Neuronal stem cell (in vitro differentiated cells): ENCODE results near the gene PRICKLE4.

Source experiments
- DNase-seq: peaks from one replicate; pipeline ENCODE4 v3.0.0-alpha.2; 2013; ENCODE audit warnings: low spot score
- H2AFZ ChIP-seq: one replicate; pipeline ENCODE4 v1.6.1; 2013; ENCODE audit warnings: mild to moderate bottlenecking, low read length, inconsistent platforms
- H2AK5ac ChIP-seq: 2 replicates; pipeline ENCODE4 v1.6.1; 2013; ENCODE audit warnings: low read depth, mild to moderate bottlenecking, inconsistent platforms, low read length, moderate library complexity, mixed read lengths
- H2BK120ac ChIP-seq: 2 replicates; pipeline ENCODE4 v1.6.1; 2013; ENCODE audit warnings: low read depth, mild to moderate bottlenecking, inconsistent platforms, low read length, moderate library complexity, mixed read lengths
- H2BK12ac ChIP-seq: one replicate; pipeline ENCODE4 v1.6.1; 2013; ENCODE audit warnings: low read length, inconsistent platforms
- H2BK15ac ChIP-seq: 2 replicates; pipeline ENCODE4 v1.6.1; 2013; ENCODE audit warnings: mild to moderate bottlenecking, low read length, inconsistent platforms, mixed read lengths
- H2BK5ac ChIP-seq: one replicate; pipeline ENCODE4 v1.6.1; 2013; ENCODE audit warnings: inconsistent platforms, mild to moderate bottlenecking, low read length, moderate library complexity
- H3K14ac ChIP-seq: one replicate; pipeline ENCODE4 v1.6.1; 2013; ENCODE audit warnings: low read length, inconsistent platforms
- H3K18ac ChIP-seq: 2 replicates; pipeline ENCODE4 v1.6.1; 2013; ENCODE audit warnings: low read length, inconsistent platforms
- H3K23ac ChIP-seq: 2 replicates; pipeline ENCODE4 v1.6.1; 2013; ENCODE audit warnings: low read depth, mild to moderate bottlenecking, mixed read lengths, low read length, inconsistent platforms; ENCODE audit not compliant: poor library complexity
- H3K27ac ChIP-seq: replicated peaks from 3 replicates; pipeline ENCODE4 v1.5.1; 2013; ENCODE audit warnings: low read length, inconsistent platforms
- H3K27me3 ChIP-seq, 3 experiments: 2 replicates each; pipeline ENCODE4 v1.6.1; 2013; ENCODE audit warnings: low read length in 3 of 3, mild to moderate bottlenecking in 2 of 3, inconsistent platforms in 1 of 3, low read depth in 1 of 3, mixed read lengths in 1 of 3, moderate library complexity in 1 of 3; ENCODE audit not compliant: control insufficient read depth in 3 of 3, insufficient read depth in 3 of 3
- H3K36me3 ChIP-seq, 2 donors: replicated peaks in 1 of 2; 2 replicates each; pipeline ENCODE4 v1.6.1; 2013; ENCODE audit warnings: low read length in 2 of 2; ENCODE audit not compliant: control insufficient read depth in 2 of 2, insufficient read depth in 2 of 2
- H3K4ac ChIP-seq: 2 replicates; pipeline ENCODE4 v1.6.1; 2013; ENCODE audit warnings: inconsistent platforms, mild to moderate bottlenecking, low read length, moderate library complexity
- H3K4me1 ChIP-seq, 2 donors: 1 replicate in 1 of 2; 2 replicates in 1 of 2; pipeline ENCODE4 v1.6.1; 2013; ENCODE audit warnings: low read length in 2 of 2, low read depth in 1 of 2; ENCODE audit not compliant: control insufficient read depth in 2 of 2, insufficient read depth in 1 of 2
- H3K4me2 ChIP-seq: one replicate; pipeline ENCODE4 v1.6.1; 2013; ENCODE audit warnings: mild to moderate bottlenecking, low read length, inconsistent platforms; ENCODE audit not compliant: insufficient read depth, poor library complexity, severe bottlenecking
- H3K4me3 ChIP-seq, 2 donors: 2 replicates each; pipeline ENCODE4 v1.5.1; 2013; ENCODE audit warnings: low read length in 2 of 2, mild to moderate bottlenecking in 2 of 2, inconsistent platforms in 1 of 2, moderate library complexity in 1 of 2
- H3K79me1 ChIP-seq: one replicate; pipeline ENCODE4 v1.6.1; 2013; ENCODE audit warnings: low read depth, mild to moderate bottlenecking, inconsistent platforms, low read length, moderate library complexity
- H3K9ac ChIP-seq: one replicate; pipeline ENCODE4 v1.6.1; 2013; ENCODE audit warnings: mild to moderate bottlenecking, low read depth, low read length, inconsistent platforms; ENCODE audit not compliant: poor library complexity
- H3K9me3 ChIP-seq, 2 donors: replicated peaks in 1 of 2; 2 replicates each; pipeline versions ENCODE3 to v1.6.1; 2013; ENCODE audit warnings: low read length in 2 of 2, mild to moderate bottlenecking in 2 of 2, inconsistent platforms in 1 of 2, low read depth in 1 of 2, mixed read lengths in 1 of 2, moderate library complexity in 1 of 2; ENCODE audit not compliant: control insufficient read depth in 2 of 2, insufficient read depth in 1 of 2
- H4K8ac ChIP-seq: one replicate; pipeline ENCODE4 v1.6.1; 2013; ENCODE audit warnings: low read depth, mild to moderate bottlenecking, inconsistent platforms, low read length, moderate library complexity
- H4K91ac ChIP-seq: one replicate; pipeline ENCODE4 v1.6.1; 2013; ENCODE audit warnings: low read length, low read depth, mild to moderate bottlenecking, inconsistent platforms; ENCODE audit not compliant: poor library complexity
- WGBS, 2 donors: extraction: QIAGEN DNeasy Blood & Tissue Kit; methylation state at CpG; one replicate each; pipeline ENCODE4 v1.1.7; 2013; ENCODE audit warnings: missing lambda C conversion rate in 2 of 2, mixed read lengths in 1 of 2; ENCODE audit not compliant: insufficient read length in 2 of 2, insufficient replicate concordance in 1 of 2; ENCODE audit errors: extremely low coverage in 2 of 2; 5-methylcytosine and 5-hydroxymethylcytosine counted together

Gene PRICKLE4

DNA sequence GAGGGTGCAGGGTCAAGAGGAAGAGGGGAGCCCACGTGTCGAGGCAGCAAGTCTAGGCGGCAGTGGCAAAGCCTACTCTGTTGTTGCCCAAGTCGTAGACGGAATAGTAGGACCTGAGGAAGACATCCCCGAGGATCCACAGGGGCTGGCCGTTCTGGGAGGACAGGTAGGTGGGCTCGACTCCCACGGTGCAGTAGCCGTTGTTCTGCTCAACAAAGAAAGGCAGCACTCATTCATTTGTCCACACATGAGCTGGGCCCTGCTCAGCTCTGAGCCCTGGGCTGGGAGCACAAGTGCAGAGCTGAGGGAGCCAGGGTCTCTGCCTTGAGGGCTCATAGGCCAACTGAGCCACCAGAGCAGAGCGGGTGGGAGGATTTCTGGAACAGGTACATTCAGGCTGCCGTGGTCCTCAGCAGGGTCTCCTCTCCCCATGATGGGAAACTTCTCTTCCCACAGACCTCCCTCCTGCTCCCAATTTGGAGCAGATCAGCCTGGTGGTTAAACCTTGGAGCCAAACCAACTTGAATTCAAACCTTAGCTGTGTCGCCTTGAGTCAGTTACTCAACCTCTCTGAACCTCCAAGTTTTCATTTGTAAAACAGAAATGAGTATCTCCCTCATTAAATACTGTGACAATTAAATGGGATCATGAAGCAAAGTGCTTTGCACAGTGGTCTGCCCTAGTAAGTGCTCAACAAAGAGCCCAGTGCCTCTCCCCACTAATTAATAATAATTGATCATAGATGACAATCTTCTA lies 43.6 kb upstream of the PRICKLE4 start:
- WGBS, 2 donors, result no CpG with 5 or more reads among the region's 13 CpGs
- H4K8ac ChIP-seq, result no peak overlapping the region
- H3K14ac ChIP-seq, result no peak overlapping the region
- H2BK15ac ChIP-seq, result no peak overlapping the region
- no peak overlapping the region for H3K4me2 ChIP-seq
- no peaks in the 10 kb centered on the region for H3K79me1 ChIP-seq
- H3K27ac ChIP-seq, result no peak overlapping the region
- H4K91ac ChIP-seq, result no peak overlapping the region
- peak overlapping the region; percentile 90 for H2AFZ ChIP-seq
- DNase-seq, result no peak
- H3K4ac ChIP-seq, result no peak overlapping the region
- H3K27me3 ChIP-seq, result peaks cover 0 to 33% (median 22%) of the 10 kb centered on the region in 3 experiments
- peak overlapping the region; percentile 34 for H3K18ac ChIP-seq
- no peak overlapping the region for H2BK120ac ChIP-seq
- H3K9ac ChIP-seq, result no peak overlapping the region
- no peaks in the 10 kb centered on the region for H3K36me3 ChIP-seq
- no peak overlapping the region for H2AK5ac ChIP-seq
- no peak overlapping the region for H2BK5ac ChIP-seq
- H3K4me1 ChIP-seq, result peaks cover 11 to 26% of the 10 kb centered on the region in 2 donors
- H3K9me3 ChIP-seq, result no peaks in the 10 kb centered on the region
- H3K4me3 ChIP-seq, result no peak overlapping the region
- H2BK12ac ChIP-seq, result peak overlapping the region; percentile 8
- no peak overlapping the region for H3K23ac ChIP-seq

DNA sequence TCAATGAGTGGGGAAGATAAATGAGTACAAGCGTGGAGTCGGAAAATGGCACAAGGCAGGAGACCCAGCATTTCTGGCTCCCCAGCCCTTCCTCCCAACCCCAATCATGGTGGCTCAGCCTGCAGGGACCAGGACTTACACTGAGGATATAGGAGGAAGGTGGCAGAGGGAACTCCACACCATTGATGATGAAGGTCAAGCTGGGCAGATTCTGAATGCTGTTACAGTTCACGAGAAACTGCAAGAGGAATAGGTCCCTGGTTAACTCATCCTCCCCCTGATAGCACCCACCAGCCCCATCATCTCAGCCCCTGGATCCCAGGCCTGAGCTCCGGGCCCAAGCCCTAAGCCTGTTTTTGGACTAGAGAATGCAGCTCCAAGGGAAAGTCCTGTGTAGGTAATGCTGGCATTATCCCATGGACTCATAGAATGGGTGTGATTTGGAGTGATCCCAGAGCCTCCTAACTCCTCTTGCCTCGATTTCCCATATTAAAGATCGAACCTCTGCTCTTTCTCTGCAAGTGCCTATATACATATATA lies 42.9 kb upstream of the PRICKLE4 start:
- no peaks in the 10 kb centered on the region for H3K9me3 ChIP-seq
- peaks cover 9 to 23% of the 10 kb centered on the region in 2 donors for H3K4me1 ChIP-seq
- no CpG with 5 or more reads among the region's 6 CpGs for WGBS, 2 donors
- no peak overlapping the region for H2BK15ac ChIP-seq
- H2BK5ac ChIP-seq, result no peak overlapping the region
- no peaks in the 10 kb centered on the region for H3K79me1 ChIP-seq
- H3K9ac ChIP-seq, result no peak overlapping the region
- H3K18ac ChIP-seq, result peak overlapping the region; percentile 46
- H4K91ac ChIP-seq, result no peak overlapping the region
- no peak overlapping the region for H3K4me2 ChIP-seq
- H2BK120ac ChIP-seq, result no peak overlapping the region
- H3K27me3 ChIP-seq, result peaks cover 0 to 30% (median 19%) of the 10 kb centered on the region in 3 experiments
- no peaks in the 10 kb centered on the region for H3K36me3 ChIP-seq
- H2AFZ ChIP-seq, result no peak overlapping the region
- peak overlapping the region; percentile 60 for H2BK12ac ChIP-seq
- H2AK5ac ChIP-seq, result peak overlapping the region; percentile 53
- H3K27ac ChIP-seq, result no peak overlapping the region
- H3K14ac ChIP-seq, result no peak overlapping the region
- no peak overlapping the region for H4K8ac ChIP-seq
- H3K4me3 ChIP-seq, result no peak overlapping the region
- H3K4ac ChIP-seq, result no peak overlapping the region
- no peak overlapping the region for H3K23ac ChIP-seq
- DNase-seq, result no peak

DNA sequence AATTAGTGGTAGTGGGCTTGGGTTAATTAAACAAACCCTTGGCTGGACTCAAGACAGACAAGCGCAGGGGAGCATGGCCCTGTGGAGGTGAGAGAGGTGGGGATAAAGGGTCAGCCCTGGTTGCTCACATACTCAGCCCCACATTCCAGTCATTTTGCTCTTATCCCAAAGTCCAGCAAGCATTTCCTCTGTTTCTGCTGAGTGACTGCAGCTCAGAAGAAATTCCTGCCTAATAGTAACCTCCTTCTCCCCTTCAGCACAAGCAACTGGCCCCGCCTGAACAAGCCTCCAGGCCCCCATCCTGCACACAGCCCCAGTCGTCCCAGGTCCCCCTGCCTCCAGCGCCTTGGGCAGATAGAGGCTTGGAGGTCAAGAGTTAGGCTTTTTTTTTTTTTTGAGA lies 41.5 kb upstream of the PRICKLE4 start:
- H3K27me3 ChIP-seq, result peaks cover 0 to 24% (median 8%) of the 10 kb centered on the region in 3 experiments
- H2BK5ac ChIP-seq, result no peak overlapping the region
- no peak overlapping the region for H4K8ac ChIP-seq
- DNase-seq, result no peak
- no peak overlapping the region for H2BK15ac ChIP-seq
- H3K36me3 ChIP-seq, result no peaks in the 10 kb centered on the region
- no peak overlapping the region for H2BK120ac ChIP-seq
- H3K14ac ChIP-seq, result no peak overlapping the region
- H2AFZ ChIP-seq, result no peak overlapping the region
- no peaks in the 10 kb centered on the region for H3K9me3 ChIP-seq
- H3K4me2 ChIP-seq, result no peak overlapping the region
- H3K79me1 ChIP-seq, result no peaks in the 10 kb centered on the region
- H3K27ac ChIP-seq, result peak overlapping the region; percentile 15
- H3K9ac ChIP-seq, result no peak overlapping the region
- no peak overlapping the region for H4K91ac ChIP-seq
- no peak overlapping the region for H3K4me3 ChIP-seq
- no peak overlapping the region for H3K4ac ChIP-seq
- H3K4me1 ChIP-seq, result peaks cover 5 to 13% of the 10 kb centered on the region in 2 donors
- peak overlapping the region; percentile 7 for H3K18ac ChIP-seq
- H2BK12ac ChIP-seq, result no peak overlapping the region
- H2AK5ac ChIP-seq, result no peak overlapping the region
- no CpG with 5 or more reads among the region's 4 CpGs for WGBS, 2 donors
- no peak overlapping the region for H3K23ac ChIP-seq

DNA sequence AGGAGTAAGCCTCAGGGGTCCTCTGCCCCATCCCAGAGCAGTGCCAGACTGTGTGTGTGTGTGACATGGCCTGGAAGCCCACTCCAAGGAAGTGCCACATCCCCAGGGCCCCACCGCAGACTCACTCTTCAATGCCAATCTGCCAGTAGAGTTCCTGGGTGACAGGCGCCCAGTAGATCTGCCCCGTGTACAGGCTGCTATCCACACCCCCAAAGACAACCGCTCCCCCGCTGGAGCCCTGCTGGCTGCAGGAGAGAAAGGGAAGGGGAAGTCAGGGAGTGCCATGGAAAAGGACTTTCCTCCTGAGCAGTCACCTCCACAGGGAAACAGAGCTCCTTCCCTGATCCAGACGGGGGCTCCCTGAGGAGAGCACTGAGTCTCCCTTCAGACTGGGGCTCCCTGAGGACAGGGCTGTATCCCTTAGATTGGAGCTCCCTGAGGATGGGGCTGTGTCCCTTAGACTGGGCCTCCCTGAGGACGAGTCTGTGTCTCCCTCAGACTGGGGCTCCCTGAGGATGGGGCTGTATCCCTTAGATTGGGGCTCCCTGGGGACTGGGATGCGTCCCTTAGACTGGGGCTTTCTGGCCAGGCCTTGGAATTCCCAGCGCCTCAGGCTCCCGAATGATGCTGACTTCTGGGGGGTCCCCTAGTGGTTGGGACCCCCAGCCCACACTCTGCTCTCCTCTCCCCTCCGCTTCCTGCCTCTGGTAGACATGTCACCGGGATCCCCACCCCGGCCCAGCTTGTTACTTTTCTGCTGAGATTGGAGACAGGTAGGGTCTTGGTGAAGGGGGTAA lies 40.0 kb upstream of the PRICKLE4 start:
- no peak overlapping the region for H3K23ac ChIP-seq
- no peak overlapping the region for H3K4me3 ChIP-seq
- H3K9me3 ChIP-seq, result no peaks in the 10 kb centered on the region
- H2BK15ac ChIP-seq, result peak overlapping the region; percentile 26
- peaks cover 5 to 13% of the 10 kb centered on the region in 2 donors for H3K4me1 ChIP-seq
- H2BK120ac ChIP-seq, result no peak overlapping the region
- H2AK5ac ChIP-seq, result peak overlapping the region; percentile 64
- peak overlapping the region; percentile 1 for H3K9ac ChIP-seq
- H3K4me2 ChIP-seq, result no peak overlapping the region
- H2AFZ ChIP-seq, result no peak overlapping the region
- DNase-seq, result no peak
- H4K91ac ChIP-seq, result no peak overlapping the region
- no peak overlapping the region for H3K4ac ChIP-seq
- H3K14ac ChIP-seq, result peak overlapping the region; percentile 22
- no peak overlapping the region for H3K27ac ChIP-seq
- WGBS, 2 donors, result no CpG with 5 or more reads among the region's 13 CpGs
- H3K27me3 ChIP-seq, result peaks cover 0 to 27% (median 0%) of the 10 kb centered on the region in 3 experiments
- no peaks in the 10 kb centered on the region for H3K79me1 ChIP-seq
- no peaks in the 10 kb centered on the region for H3K36me3 ChIP-seq
- no peak overlapping the region for H2BK12ac ChIP-seq
- H3K18ac ChIP-seq, result peak overlapping the region; percentile 49
- no peak overlapping the region for H4K8ac ChIP-seq
- H2BK5ac ChIP-seq, result no peak overlapping the region
